ENCODE data around the gene RNU7-1. TPM values are rescaled to one million over a fixed set of nuclear protein-coding genes. Genes with fewer than 3 reads are reported as not detected.

Gene RNU7-1
- total RNA-seq, 1 donor from 2014 or later: not detected

- no peak for ATAC-seq
Observed at GRCh38 chr12:6965714-6966113, 22.1 kb downstream of the RNU7-1 start.

- no peak for ATAC-seq
Observed at GRCh38 chr12:6966351-6966750, 22.7 kb downstream of the RNU7-1 start.

- no peak for ATAC-seq
Observed at GRCh38 chr12:6967651-6968100, 24.1 kb downstream of the RNU7-1 start.

GRCh38 chr12:6968426-6968825, 24.8 kb downstream of the RNU7-1 start:
- no peak for ATAC-seq

- ATAC-seq: peak; percentile 27
Observed at GRCh38 chr12:6970096-6970527, 26.5 kb downstream of the RNU7-1 start.

- no peak for ATAC-seq
Observed at GRCh38 chr12:6974180-6974579, 30.6 kb downstream of the RNU7-1 start.

- no peak for ATAC-seq
Observed at GRCh38 chr12:6975297-6976032, 31.8 kb downstream of the RNU7-1 start.

- no peak for ATAC-seq
Observed at GRCh38 chr12:6977653-6978052, 34.0 kb downstream of the RNU7-1 start.

GRCh38 chr12:6978188-6978587, 34.6 kb downstream of the RNU7-1 start:
- no peak for ATAC-seq

GRCh38 chr12:6978611-6979011, 35.0 kb downstream of the RNU7-1 start:
- peak; percentile 89 for ATAC-seq

- ATAC-seq: peak; percentile 63
Observed at GRCh38 chr12:6979021-6979420, 35.4 kb downstream of the RNU7-1 start.

GRCh38 chr12:6979453-6979852, 35.8 kb downstream of the RNU7-1 start:
- ATAC-seq: peak; percentile 14

- ATAC-seq: no peak
Observed at GRCh38 chr12:6980075-6980474, 36.5 kb downstream of the RNU7-1 start.

GRCh38 chr12:6980740-6981139, 37.1 kb downstream of the RNU7-1 start:
- ATAC-seq: no peak

GRCh38 chr12:6981152-6982052, 37.8 kb downstream of the RNU7-1 start:
- no peak for ATAC-seq

GRCh38 chr12:6982532-6982931, 38.9 kb downstream of the RNU7-1 start:
- ATAC-seq: no peak

- peak; percentile 85 for ATAC-seq
Observed at GRCh38 chr12:6987956-6988553, 44.4 kb downstream of the RNU7-1 start.

Other genes with a start within 250 kb of the RNU7-1 start
- gene PIANP, start 243.0 kb upstream of the RNU7-1 start, total RNA-seq: not detected
- 54.3 TPM for gene COPS7A, start 219.8 kb upstream of the RNU7-1 start, total RNA-seq
- 122 TPM for gene MLF2, start 190.7 kb upstream of the RNU7-1 start, total RNA-seq
- 234 TPM for gene PTMS, start 177.5 kb upstream of the RNU7-1 start, total RNA-seq
- gene LAG3, start 171.3 kb upstream of the RNU7-1 start, total RNA-seq: not detected
- 2.2 TPM for gene CD4, start 154.3 kb upstream of the RNU7-1 start, total RNA-seq
- 0.76 TPM for gene GPR162, start 122.0 kb upstream of the RNU7-1 start, total RNA-seq
- 1.7 TPM for gene P3H3, start 115.4 kb upstream of the RNU7-1 start, total RNA-seq
- gene GNB3, start 102.9 kb upstream of the RNU7-1 start, total RNA-seq: not detected
- gene CDCA3, start 92.5 kb upstream of the RNU7-1 start, total RNA-seq: 13.9 TPM
- 91.1 TPM for gene USP5, start 91.7 kb upstream of the RNU7-1 start, total RNA-seq
- 629 TPM for gene TPI1, start 76.3 kb upstream of the RNU7-1 start, total RNA-seq
- gene SPSB2, start 70.5 kb upstream of the RNU7-1 start, total RNA-seq: 6.4 TPM
- 3.2 TPM for gene LRRC23, start 39.0 kb upstream of the RNU7-1 start, total RNA-seq
- gene ENO2, start 29.2 kb upstream of the RNU7-1 start, total RNA-seq: 3.7 TPM
- 29.1 TPM for gene ATN1, start 15.9 kb upstream of the RNU7-1 start, total RNA-seq
- 84.0 TPM for gene C12orf57, start 206 bp downstream of the RNU7-1 start, total RNA-seq
- 17.8 TPM for gene PTPN6, start 7.5 kb downstream of the RNU7-1 start, total RNA-seq
- 221 TPM for gene PHB2, start 26.8 kb downstream of the RNU7-1 start, total RNA-seq
- gene EMG1, start 27.1 kb downstream of the RNU7-1 start, total RNA-seq: 53.9 TPM
- gene LPCAT3, start 74.7 kb downstream of the RNU7-1 start, total RNA-seq: 40.3 TPM
- 36.5 TPM for gene C1S, start 116.9 kb downstream of the RNU7-1 start, total RNA-seq
- 76.2 TPM for gene C1R, start 148.6 kb downstream of the RNU7-1 start, total RNA-seq
- 22.7 TPM for gene C1RL, start 165.4 kb downstream of the RNU7-1 start, total RNA-seq
- 0.76 TPM for gene RBP5, start 185.1 kb downstream of the RNU7-1 start, total RNA-seq
- gene CLSTN3, start 186.6 kb downstream of the RNU7-1 start, total RNA-seq: 12.8 TPM
- 21.6 TPM for gene PEX5, start 245.9 kb downstream of the RNU7-1 start, total RNA-seq